Myocyte (in vitro differentiated cells): ENCODE data around the gene SH3D19. TPM values are rescaled to one million over a fixed set of nuclear protein-coding genes. Genes with fewer than 3 reads are reported as not detected.
"Not testable (repeated sequence)": the region's sequence is repeated elsewhere in the genome, so short reads cannot be mapped to it uniquely, and the experiment has no call there.

Experiments used
- DNase-seq: peaks from one replicate; pipeline ENCODE4 v3.0.0-alpha.2; 2012; ENCODE audit warnings: low read depth
- total RNA-seq: library from RNA; depleted of rRNA; stranded (reverse); fragments of >200 nt; gene quantifications from 2 replicates; pipeline ENCODE4 v1.2.3, GENCODE V29; 2014

The SH3D19 gene
- total RNA-seq, 1 donor from 2014 or later, result 24.1 TPM

- DNase-seq, result peak; percentile 71
Measured at GRCh38 chr4:151276787-151277562, 48.4 kb downstream of the SH3D19 start, which contains the start of gene PRSS48. Gene PRSS48 (plus strand): TSS chr4:151277161. CDS start chr4:151277173, 12 bp downstream.

GRCh38 chr4:151268905-151269304 lies 56.5 kb downstream of the SH3D19 start:
- not testable (repeated sequence) for DNase-seq

GRCh38 chr4:151267822-151268535 lies 57.4 kb downstream of the SH3D19 start:
- no peak for DNase-seq

- no peak for DNase-seq
Measured at GRCh38 chr4:151267104-151267503, 58.3 kb downstream of the SH3D19 start.

GRCh38 chr4:151266497-151266896 lies 58.9 kb downstream of the SH3D19 start:
- DNase-seq, result no peak

GRCh38 chr4:151263455-151263854 lies 62.0 kb downstream of the SH3D19 start:
- DNase-seq, result peak; percentile 66

- DNase-seq, result peak; percentile 20
Measured at GRCh38 chr4:151260526-151260925, 64.9 kb downstream of the SH3D19 start.

GRCh38 chr4:151259752-151260151 lies 65.7 kb downstream of the SH3D19 start:
- DNase-seq, result no peak

- no peak for DNase-seq
Measured at GRCh38 chr4:151257704-151258103, 67.7 kb downstream of the SH3D19 start.

GRCh38 chr4:151256134-151256533 lies 69.3 kb downstream of the SH3D19 start:
- no peak for DNase-seq

- DNase-seq, result not testable (repeated sequence)
Measured at GRCh38 chr4:151255680-151256079, 69.7 kb downstream of the SH3D19 start.

GRCh38 chr4:151255226-151255625 lies 70.2 kb downstream of the SH3D19 start:
- not testable (repeated sequence) for DNase-seq

GRCh38 chr4:151251603-151252304 lies 73.7 kb downstream of the SH3D19 start:
- DNase-seq, result no peak

GRCh38 chr4:151250706-151251105 lies 74.7 kb downstream of the SH3D19 start:
- no peak for DNase-seq

- no peak for DNase-seq
Measured at GRCh38 chr4:151248519-151248918, 76.9 kb downstream of the SH3D19 start.

GRCh38 chr4:151247395-151247794 lies 78.0 kb downstream of the SH3D19 start:
- DNase-seq, result no peak

- DNase-seq, result no peak
Measured at GRCh38 chr4:151246742-151247141, 78.7 kb downstream of the SH3D19 start.

GRCh38 chr4:151242305-151242704 lies 83.1 kb downstream of the SH3D19 start:
- no peak for DNase-seq

- DNase-seq, result no peak
Measured at GRCh38 chr4:151239608-151240007, 85.8 kb downstream of the SH3D19 start.

GRCh38 chr4:151238477-151238876 lies 86.9 kb downstream of the SH3D19 start:
- DNase-seq, result peak; percentile 15

GRCh38 chr4:151236036-151236435 lies 89.4 kb downstream of the SH3D19 start:
- no peak for DNase-seq

- DNase-seq, result not testable (repeated sequence)
Measured at GRCh38 chr4:151235373-151235772, 90.0 kb downstream of the SH3D19 start.
